ENCODE data around the gene MRPL54.
A peak's percentile ranks its signal among the peaks of the same experiment; 100 is the strongest.

MRPL54 gene

GRCh38 chr19:3762501-3763459 is at the start of gene MRPL54:
Gene MRPL54, plus strand, starts transcription at chr19:3762682. Its CDS starts 19 bp downstream, at chr19:3762701.
- peak; percentile 97 for DNase-seq

DNA sequence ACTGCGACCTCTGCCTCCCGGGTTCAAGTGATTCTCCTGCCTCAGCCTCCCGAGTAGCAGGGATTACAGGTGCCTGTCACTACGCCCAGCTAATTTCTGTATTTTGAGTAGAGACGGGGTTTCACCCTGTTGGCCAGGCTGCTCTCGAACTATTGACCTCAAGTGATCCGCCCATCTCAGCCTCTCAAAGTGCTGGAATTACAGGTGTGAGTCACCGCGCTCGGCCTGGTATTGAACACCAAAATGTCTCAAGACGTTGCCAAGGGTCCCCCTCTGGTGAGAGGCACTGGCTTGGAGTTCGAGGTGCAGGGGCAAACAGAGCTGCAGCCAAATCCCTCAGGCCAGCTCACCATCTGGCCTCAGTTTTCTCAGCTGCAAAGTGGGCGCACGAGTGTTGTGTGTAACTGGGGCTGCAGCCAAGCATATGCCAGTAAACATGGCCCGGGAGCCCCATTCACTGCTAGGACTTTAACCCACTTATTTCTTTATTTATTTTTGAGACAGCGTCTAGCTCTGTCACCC is 46.3 kb upstream of the MRPL54 start:
- no peak for DNase-seq

- DNase-seq: no peak
These were observed 42.6 kb upstream of the MRPL54 start for GRCh38 chr19:3719868-3720267.

GRCh38 chr19:3720349-3720917 is 42.0 kb upstream of the MRPL54 start:
- DNase-seq: no peak

DNA sequence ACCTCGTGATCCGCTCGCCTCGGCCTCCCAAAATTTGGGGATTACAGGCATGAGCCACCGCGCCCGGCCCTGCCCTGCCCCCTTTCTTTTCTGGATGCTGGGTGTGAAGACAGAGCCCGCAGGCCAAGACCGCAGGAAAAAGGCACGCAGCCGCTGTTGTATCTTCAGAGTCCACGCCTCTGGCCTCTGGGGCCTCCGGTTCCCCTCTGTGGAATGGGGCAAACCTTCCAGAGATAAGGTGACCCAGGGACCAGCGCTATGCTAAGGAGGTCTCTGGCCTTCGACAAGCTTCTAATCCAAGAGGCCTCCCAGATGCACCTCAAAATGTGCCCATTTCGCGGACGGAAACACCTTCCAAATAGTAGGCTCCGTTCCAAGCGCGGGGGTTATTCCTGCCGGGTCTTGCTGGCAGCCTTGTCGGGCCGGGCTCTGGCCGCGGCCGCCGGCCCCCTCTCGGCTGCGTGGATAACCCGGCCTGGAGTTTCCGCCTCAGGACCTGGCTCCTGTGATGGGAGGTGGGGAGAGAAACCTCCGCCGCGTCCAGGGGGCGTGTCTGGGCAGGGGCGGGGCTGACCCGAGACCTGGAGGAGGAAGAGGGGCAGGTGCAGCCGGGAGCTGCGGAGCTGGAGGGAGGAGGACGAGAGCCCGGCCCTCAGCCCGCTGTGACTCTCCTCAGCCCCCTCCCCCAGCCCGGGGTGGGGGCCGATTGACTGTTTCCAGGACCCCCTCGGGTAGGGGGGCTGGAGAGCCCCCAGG is 41.2 kb upstream of the MRPL54 start:
- peak; percentile 94 for DNase-seq

GRCh38 chr19:3721887-3722442 is 40.5 kb upstream of the MRPL54 start:
- no peak for DNase-seq

DNA sequence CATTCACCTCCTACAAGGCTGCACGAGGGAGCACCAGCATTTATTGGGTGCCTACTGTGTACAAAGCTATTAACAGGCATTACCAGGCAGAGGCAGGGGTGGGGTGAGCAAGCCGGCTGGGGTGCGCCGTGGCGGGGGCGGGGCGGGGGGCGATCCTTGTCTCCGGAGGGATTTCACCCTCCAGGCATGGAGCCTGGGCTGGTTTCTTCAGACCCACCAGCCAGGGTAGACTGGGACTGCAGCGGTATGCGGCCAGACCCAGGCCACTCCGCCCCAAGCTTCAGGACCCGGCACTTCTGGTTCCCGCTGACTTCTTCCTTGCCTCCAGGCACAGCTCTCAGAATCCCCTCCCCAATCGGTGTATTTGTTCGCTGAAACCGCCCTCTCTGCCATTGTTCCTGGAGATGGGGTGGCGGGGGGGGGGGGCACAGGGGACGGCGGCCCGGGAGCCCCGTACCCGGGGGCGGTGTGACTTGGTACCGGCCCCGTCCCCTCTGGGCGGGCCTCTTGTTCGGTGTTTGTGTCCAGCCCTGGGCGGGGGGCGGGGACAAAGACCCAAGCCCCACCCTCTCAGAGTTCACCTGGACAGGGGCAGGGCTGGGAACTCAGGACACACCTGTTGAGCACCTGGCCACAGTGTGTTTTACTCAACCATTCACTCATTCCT is 39.9 kb upstream of the MRPL54 start:
- DNase-seq: no peak

- no peak for DNase-seq
These were observed 39.4 kb upstream of the MRPL54 start for GRCh38 chr19:3723110-3723488.

GRCh38 chr19:3723883-3724282 is 38.6 kb upstream of the MRPL54 start:
- no peak for DNase-seq

GRCh38 chr19:3725121-3725520 is 37.4 kb upstream of the MRPL54 start:
- no peak for DNase-seq

- DNase-seq: no peak
These were observed 36.7 kb upstream of the MRPL54 start for GRCh38 chr19:3725640-3726310.

DNA sequence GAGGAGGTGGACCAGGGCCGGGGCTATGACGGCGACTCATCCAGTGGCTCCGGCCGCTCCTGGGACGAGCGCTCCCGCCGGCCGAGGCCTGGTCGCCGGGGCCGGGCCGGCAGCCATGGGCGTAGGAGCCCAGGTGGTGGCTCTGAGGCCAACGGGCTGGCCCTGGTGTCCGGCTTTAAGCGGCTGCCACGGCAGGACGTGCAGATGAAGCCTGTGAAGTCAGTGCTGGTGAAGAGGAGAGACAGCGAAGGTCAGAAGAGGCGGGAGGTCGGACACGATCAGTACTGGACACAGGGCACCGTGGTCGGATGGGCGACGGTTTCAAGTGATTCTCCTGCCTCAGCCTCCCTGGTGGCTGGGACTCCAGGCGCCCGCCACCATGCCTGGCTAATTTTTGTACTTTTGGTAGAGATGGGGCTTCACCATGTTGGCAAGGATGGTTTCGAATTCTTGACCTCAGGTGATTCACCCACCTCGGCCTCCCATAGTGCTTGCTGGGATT is 32.0 kb upstream of the MRPL54 start:
- DNase-seq: no peak

DNA sequence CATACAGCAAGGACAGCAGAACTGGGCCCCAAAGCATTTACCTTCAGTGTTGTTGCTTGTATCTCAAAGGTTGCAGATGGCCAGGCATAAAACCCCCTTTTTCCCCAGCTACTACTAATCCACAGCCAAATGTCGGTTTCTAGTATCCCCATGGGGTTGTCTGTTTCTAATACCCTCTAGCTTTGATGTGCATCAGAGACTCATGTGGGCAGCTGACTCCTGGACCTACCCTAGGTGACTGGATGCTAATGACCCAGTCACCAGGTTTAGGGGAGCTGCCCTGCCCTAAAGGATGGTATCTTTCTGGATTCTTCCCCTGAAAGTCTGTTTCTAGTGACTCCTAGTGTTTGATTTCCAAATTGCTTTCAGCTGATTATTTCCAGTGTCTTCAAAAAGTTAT is 30.4 kb upstream of the MRPL54 start:
- no peak for DNase-seq

- no peak for DNase-seq
These were observed 28.8 kb upstream of the MRPL54 start for GRCh38 chr19:3733549-3734309.

DNA sequence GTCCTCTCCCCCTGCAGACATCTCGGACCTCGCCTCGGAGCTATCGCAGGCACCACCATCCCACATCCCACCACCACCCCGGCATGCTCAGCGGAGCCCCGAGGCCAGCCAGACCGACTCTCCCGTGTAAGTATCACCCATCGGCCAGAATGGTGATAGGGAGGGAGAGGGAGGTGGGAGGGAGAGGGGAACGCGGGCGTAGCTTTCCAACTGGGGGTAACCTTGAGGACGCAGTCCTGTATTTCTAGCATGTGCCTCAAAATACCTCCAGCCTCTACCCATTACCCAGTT is 28.2 kb upstream of the MRPL54 start:
- DNase-seq: no peak

GRCh38 chr19:3736106-3736724 is 26.3 kb upstream of the MRPL54 start:
- no peak for DNase-seq

GRCh38 chr19:3737487-3738205 is 24.8 kb upstream of the MRPL54 start:
- DNase-seq: no peak

DNA sequence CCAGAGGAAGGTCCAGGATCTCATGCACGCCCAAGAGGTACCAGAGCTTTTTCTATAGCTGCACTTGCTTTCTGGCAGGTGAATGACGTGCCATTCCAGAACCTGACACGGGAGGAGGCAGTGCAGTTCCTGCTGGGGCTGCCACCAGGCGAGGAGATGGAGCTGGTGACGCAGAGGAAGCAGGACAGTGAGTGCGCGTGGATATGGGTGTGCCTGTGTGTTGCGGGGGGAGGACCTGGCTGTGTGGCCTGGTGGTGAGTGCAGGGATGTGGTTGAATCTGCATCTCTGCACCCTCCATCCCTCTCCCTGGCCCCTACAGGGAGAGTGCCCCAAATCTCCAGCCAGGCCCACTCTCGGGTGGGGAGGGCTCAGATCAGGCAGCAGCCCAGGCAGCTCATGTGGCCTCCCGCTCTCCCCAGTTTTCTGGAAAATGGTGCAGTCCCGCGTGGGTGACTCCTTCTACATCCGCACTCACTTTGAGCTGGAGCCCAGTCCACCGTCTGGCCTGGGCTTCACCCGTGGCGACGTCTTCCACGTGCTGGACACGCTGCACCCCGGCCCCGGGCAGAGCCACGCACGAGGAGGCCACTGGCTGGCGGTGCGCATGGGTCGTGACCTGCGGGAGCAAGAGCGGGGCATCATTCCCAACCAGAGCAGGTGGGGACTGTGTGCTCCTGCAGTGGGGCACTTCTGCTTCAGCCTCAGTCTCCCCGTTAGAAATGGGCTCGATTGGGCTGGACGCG is 23.8 kb upstream of the MRPL54 start:
- DNase-seq: no peak

GRCh38 chr19:3740431-3740830 is 22.1 kb upstream of the MRPL54 start:
- no peak for DNase-seq

Measured in DMS153 (cell line).